NCI-H82 treated with DMSO at 0.1 percent for 48 hours (cell line): ENCODE measurements around the gene ST6GALNAC3.
A peak's percentile ranks its signal among the peaks of the same experiment; 100 is the strongest.

Source experiments
- DNase-seq: peaks from one replicate; lab custom pipeline; 2025; ENCODE audit not compliant: unreplicated experiment; lab: John Stamatoyannopoulos, UW

The ST6GALNAC3 gene

GRCh38 chr1:76186554-76187170 is 112.1 kb downstream of the ST6GALNAC3 start:
- no peak for DNase-seq

- DNase-seq = no peak
Measured at GRCh38 chr1:76187436-76187835, 112.9 kb downstream of the ST6GALNAC3 start.

GRCh38 chr1:76189310-76189709 is 114.8 kb downstream of the ST6GALNAC3 start:
- no peak for DNase-seq

GRCh38 chr1:76190749-76191424 is 116.3 kb downstream of the ST6GALNAC3 start:
- DNase-seq = no peak

- DNase-seq = no peak
Measured at GRCh38 chr1:76191561-76191960, 117.0 kb downstream of the ST6GALNAC3 start.

GRCh38 chr1:76198452-76198851 is 123.9 kb downstream of the ST6GALNAC3 start:
- DNase-seq = no peak

- DNase-seq = no peak
Measured at GRCh38 chr1:76202670-76203069, 128.1 kb downstream of the ST6GALNAC3 start.

- DNase-seq = peak; percentile 94
Measured at GRCh38 chr1:76203127-76203526, 128.6 kb downstream of the ST6GALNAC3 start.

- DNase-seq = no peak
Measured at GRCh38 chr1:76209238-76209637, 134.7 kb downstream of the ST6GALNAC3 start.

GRCh38 chr1:76209648-76210047 is 135.1 kb downstream of the ST6GALNAC3 start:
- no peak for DNase-seq

- no peak for DNase-seq
Measured at GRCh38 chr1:76210160-76210559, 135.6 kb downstream of the ST6GALNAC3 start.

- no peak for DNase-seq
Measured at GRCh38 chr1:76218888-76219287, 144.3 kb downstream of the ST6GALNAC3 start.

- no peak for DNase-seq
Measured at GRCh38 chr1:76219366-76219818, 144.8 kb downstream of the ST6GALNAC3 start.

GRCh38 chr1:76224752-76225151 is 150.2 kb downstream of the ST6GALNAC3 start:
- no peak for DNase-seq

GRCh38 chr1:76225526-76225925 is 151.0 kb downstream of the ST6GALNAC3 start:
- no peak for DNase-seq

GRCh38 chr1:76227621-76228020 is 153.1 kb downstream of the ST6GALNAC3 start:
- DNase-seq = no peak

- no peak for DNase-seq
Measured at GRCh38 chr1:76229279-76230005, 154.9 kb downstream of the ST6GALNAC3 start.

GRCh38 chr1:76230842-76231281 is 156.3 kb downstream of the ST6GALNAC3 start:
- no peak for DNase-seq

- DNase-seq = no peak
Measured at GRCh38 chr1:76231320-76231719, 156.8 kb downstream of the ST6GALNAC3 start.

- no peak for DNase-seq
Measured at GRCh38 chr1:76232666-76233065, 158.1 kb downstream of the ST6GALNAC3 start.

GRCh38 chr1:76234061-76234460 is 159.5 kb downstream of the ST6GALNAC3 start:
- no peak for DNase-seq

GRCh38 chr1:76237211-76237610 is 162.7 kb downstream of the ST6GALNAC3 start:
- no peak for DNase-seq
